ENCODE measurements around the gene ARFIP2.
"Not testable (repeated sequence)": the region's sequence is repeated elsewhere in the genome, so short reads cannot be mapped to it uniquely, and the experiment has no call there.

The ARFIP2 gene

GRCh38 chr11:6481012-6481923 is at the start of gene ARFIP2, which contains the start of gene TIMM10B:
ARFIP2 (minus strand) TSS chr11:6481331; CDS start chr11:6480421, 910 bp downstream.
TIMM10B (plus strand) TSS chr11:6481501; CDS start chr11:6481517, 16 bp downstream.
- peak within 1 kb of the TSS; percentile 90 for H3K27ac ChIP-seq (ENCODE audit: low read depth, low read length)
- peak within 1 kb of the TSS; percentile 69 to 97 (median 94) for H3K9ac ChIP-seq (ENCODE audit: low read length in 5 of 5)
- peaks cover 15 to 36% (median 25%) of the 10 kb centered on the region in 5 donors for H3K4me1 ChIP-seq (ENCODE audit: control insufficient read depth in 5 of 5, insufficient read depth in 5 of 5, low read length in 5 of 5)
- peak within 1 kb of the TSS; percentile 79 to 96 (median 87) for H3K4me3 ChIP-seq (ENCODE audit: low read depth in 1 of 5, low read length in 5 of 5)
- peaks cover 22 to 63% (median 57%) of the 10 kb centered on the region in 5 donors for H3K36me3 ChIP-seq (ENCODE audit: control insufficient read depth in 5 of 5, insufficient read depth in 5 of 5, low read length in 5 of 5)
- H3K27me3 ChIP-seq (ENCODE audit: control insufficient read depth in 5 of 5, insufficient read depth in 4 of 5, low read length in 5 of 5): no peaks in the 10 kb centered on the region
- no peaks in the 10 kb centered on the region for H3K9me3 ChIP-seq (ENCODE audit: control insufficient read depth in 5 of 5, low read length in 5 of 5)

- Histone ChIP-seq H3K4me3 (ENCODE audit: low read depth in 1 of 5, low read length in 5 of 5) (no peak overlapping the region), H3K27ac (ENCODE audit: low read depth, low read length) (no peak overlapping the region), H3K27me3 (ENCODE audit: control insufficient read depth in 5 of 5, insufficient read depth in 4 of 5, low read length in 5 of 5) (no peaks in the 10 kb centered on the region), H3K4me1 (ENCODE audit: control insufficient read depth in 5 of 5, insufficient read depth in 5 of 5, low read length in 5 of 5) (peaks cover 0 to 6% (median 0%) of the 10 kb centered on the region in 5 donors), H3K9ac (ENCODE audit: low read length in 5 of 5) (no peak overlapping the region), H3K9me3 (ENCODE audit: control insufficient read depth in 5 of 5, low read length in 5 of 5) (no peaks in the 10 kb centered on the region), H3K36me3 (ENCODE audit: control insufficient read depth in 5 of 5, insufficient read depth in 5 of 5, low read length in 5 of 5) (peaks cover 6 to 50% (median 26%) of the 10 kb centered on the region in 5 donors)
Measured at GRCh38 chr11:6530848-6531247, 49.7 kb upstream of the ARFIP2 start.

GRCh38 chr11:6529266-6529665 is 48.1 kb upstream of the ARFIP2 start:
- Histone ChIP-seq H3K9me3 (ENCODE audit: control insufficient read depth in 5 of 5, low read length in 5 of 5) (no peaks in the 10 kb centered on the region), H3K27me3 (ENCODE audit: control insufficient read depth in 5 of 5, insufficient read depth in 4 of 5, low read length in 5 of 5) (no peaks in the 10 kb centered on the region), H3K27ac (ENCODE audit: low read depth, low read length) (no peak overlapping the region), H3K4me3 (ENCODE audit: low read depth in 1 of 5, low read length in 5 of 5) (no peak overlapping the region), H3K4me1 (ENCODE audit: control insufficient read depth in 5 of 5, insufficient read depth in 5 of 5, low read length in 5 of 5) (peaks cover 0 to 6% (median 0%) of the 10 kb centered on the region in 5 donors), H3K9ac (ENCODE audit: low read length in 5 of 5) (peak overlapping the region in 1 of 5 donors; percentile 6), H3K36me3 (ENCODE audit: control insufficient read depth in 5 of 5, insufficient read depth in 5 of 5, low read length in 5 of 5) (peaks cover 9 to 41% (median 26%) of the 10 kb centered on the region in 5 donors)

GRCh38 chr11:6526411-6527135 is 45.4 kb upstream of the ARFIP2 start:
- no peak overlapping the region for H3K4me3 ChIP-seq (ENCODE audit: low read depth in 1 of 5, low read length in 5 of 5)
- H3K36me3 ChIP-seq (ENCODE audit: control insufficient read depth in 5 of 5, insufficient read depth in 5 of 5, low read length in 5 of 5): peaks cover 9 to 28% (median 14%) of the 10 kb centered on the region in 5 donors
- H3K9me3 ChIP-seq (ENCODE audit: control insufficient read depth in 5 of 5, low read length in 5 of 5): no peaks in the 10 kb centered on the region
- H3K27me3 ChIP-seq (ENCODE audit: control insufficient read depth in 5 of 5, insufficient read depth in 4 of 5, low read length in 5 of 5): no peaks in the 10 kb centered on the region
- H3K27ac ChIP-seq (ENCODE audit: low read depth, low read length): no peak overlapping the region
- H3K4me1 ChIP-seq (ENCODE audit: control insufficient read depth in 5 of 5, insufficient read depth in 5 of 5, low read length in 5 of 5): peaks cover 0 to 6% (median 0%) of the 10 kb centered on the region in 5 donors
- no peak overlapping the region for H3K9ac ChIP-seq (ENCODE audit: low read length in 5 of 5)

- H3K9ac ChIP-seq (ENCODE audit: low read length in 5 of 5): no peak overlapping the region
Measured at GRCh38 chr11:6523253-6523652, 42.1 kb upstream of the ARFIP2 start.

GRCh38 chr11:6521946-6522345 is 40.8 kb upstream of the ARFIP2 start:
- H3K36me3 ChIP-seq (ENCODE audit: control insufficient read depth in 5 of 5, insufficient read depth in 5 of 5, low read length in 5 of 5): peaks cover 15 to 26% (median 19%) of the 10 kb centered on the region in 5 donors
- not testable (repeated sequence) for H3K4me3 ChIP-seq (ENCODE audit: low read depth in 1 of 5, low read length in 5 of 5); H3K9me3 ChIP-seq (ENCODE audit: control insufficient read depth in 5 of 5, low read length in 5 of 5); H3K27ac ChIP-seq (ENCODE audit: low read depth, low read length); H3K4me1 ChIP-seq (ENCODE audit: control insufficient read depth in 5 of 5, insufficient read depth in 5 of 5, low read length in 5 of 5); H3K27me3 ChIP-seq (ENCODE audit: control insufficient read depth in 5 of 5, insufficient read depth in 4 of 5, low read length in 5 of 5); H3K9ac ChIP-seq (ENCODE audit: low read length in 5 of 5)

More at GRCh38 chr11:6523253-6523652, 42.1 kb upstream of the ARFIP2 start:
- H3K4me1 ChIP-seq (ENCODE audit: control insufficient read depth in 5 of 5, insufficient read depth in 5 of 5, low read length in 5 of 5): no peaks in the 10 kb centered on the region
- H3K36me3 ChIP-seq (ENCODE audit: control insufficient read depth in 5 of 5, insufficient read depth in 5 of 5, low read length in 5 of 5): peaks cover 19 to 26% (median 20%) of the 10 kb centered on the region in 5 donors
- H3K9me3 ChIP-seq (ENCODE audit: control insufficient read depth in 5 of 5, low read length in 5 of 5): no peaks in the 10 kb centered on the region
- no peak overlapping the region for H3K4me3 ChIP-seq (ENCODE audit: low read depth in 1 of 5, low read length in 5 of 5)
- no peak overlapping the region for H3K27ac ChIP-seq (ENCODE audit: low read depth, low read length)
- H3K27me3 ChIP-seq (ENCODE audit: control insufficient read depth in 5 of 5, insufficient read depth in 4 of 5, low read length in 5 of 5): no peaks in the 10 kb centered on the region

GRCh38 chr11:6520265-6520664 is 39.1 kb upstream of the ARFIP2 start:
- Histone ChIP-seq H3K36me3 (ENCODE audit: control insufficient read depth in 5 of 5, insufficient read depth in 5 of 5, low read length in 5 of 5) (peaks cover 15 to 31% (median 21%) of the 10 kb centered on the region in 5 donors), H3K27ac (ENCODE audit: low read depth, low read length) (no peak overlapping the region), H3K27me3 (ENCODE audit: control insufficient read depth in 5 of 5, insufficient read depth in 4 of 5, low read length in 5 of 5) (no peaks in the 10 kb centered on the region), H3K9ac (ENCODE audit: low read length in 5 of 5) (no peak overlapping the region), H3K9me3 (ENCODE audit: control insufficient read depth in 5 of 5, low read length in 5 of 5) (no peaks in the 10 kb centered on the region), H3K4me3 (ENCODE audit: low read depth in 1 of 5, low read length in 5 of 5) (no peak overlapping the region), H3K4me1 (ENCODE audit: control insufficient read depth in 5 of 5, insufficient read depth in 5 of 5, low read length in 5 of 5) (no peaks in the 10 kb centered on the region)

- Histone ChIP-seq H3K4me1 (ENCODE audit: control insufficient read depth in 5 of 5, insufficient read depth in 5 of 5, low read length in 5 of 5) (no peaks in the 10 kb centered on the region), H3K27ac (ENCODE audit: low read depth, low read length) (no peak overlapping the region), H3K9me3 (ENCODE audit: control insufficient read depth in 5 of 5, low read length in 5 of 5) (no peaks in the 10 kb centered on the region), H3K27me3 (ENCODE audit: control insufficient read depth in 5 of 5, insufficient read depth in 4 of 5, low read length in 5 of 5) (no peaks in the 10 kb centered on the region), H3K36me3 (ENCODE audit: control insufficient read depth in 5 of 5, insufficient read depth in 5 of 5, low read length in 5 of 5) (peaks cover 20 to 40% (median 26%) of the 10 kb centered on the region in 5 donors), H3K9ac (ENCODE audit: low read length in 5 of 5) (no peak overlapping the region), H3K4me3 (ENCODE audit: low read depth in 1 of 5, low read length in 5 of 5) (no peak overlapping the region)
Measured at GRCh38 chr11:6516865-6517264, 35.7 kb upstream of the ARFIP2 start.

- H3K27ac ChIP-seq (ENCODE audit: low read depth, low read length): no peak overlapping the region
Measured at GRCh38 chr11:6505577-6506240, 24.6 kb upstream of the ARFIP2 start.

More at GRCh38 chr11:6505577-6506240, 24.6 kb upstream of the ARFIP2 start:
- H3K36me3 ChIP-seq (ENCODE audit: control insufficient read depth in 5 of 5, insufficient read depth in 5 of 5, low read length in 5 of 5): peaks cover 8 to 32% (median 23%) of the 10 kb centered on the region in 5 donors
- no peaks in the 10 kb centered on the region for H3K9me3 ChIP-seq (ENCODE audit: control insufficient read depth in 5 of 5, low read length in 5 of 5)
- no peak overlapping the region for H3K9ac ChIP-seq (ENCODE audit: low read length in 5 of 5)
- H3K4me1 ChIP-seq (ENCODE audit: control insufficient read depth in 5 of 5, insufficient read depth in 5 of 5, low read length in 5 of 5): peaks cover 0 to 1% (median 0%) of the 10 kb centered on the region in 5 donors
- H3K27me3 ChIP-seq (ENCODE audit: control insufficient read depth in 5 of 5, insufficient read depth in 4 of 5, low read length in 5 of 5): no peaks in the 10 kb centered on the region
- no peak overlapping the region for H3K4me3 ChIP-seq (ENCODE audit: low read depth in 1 of 5, low read length in 5 of 5)

Measured in subcutaneous abdominal adipose tissue (tissue), 5 donors.